Measurements from ENCODE around the gene HES4. TPM values are rescaled to one million over a fixed set of nuclear protein-coding genes. Genes with fewer than 3 reads are reported as not detected.

The HES4 gene
- total and polyA plus RNA-seq, 10 of the 15 experiments (the other 5 are each of a cell fraction or from before 2014, with no cell fraction given) = 0.44 to 1.7 (median 0.85) TPM; not detected in 5

DNA sequence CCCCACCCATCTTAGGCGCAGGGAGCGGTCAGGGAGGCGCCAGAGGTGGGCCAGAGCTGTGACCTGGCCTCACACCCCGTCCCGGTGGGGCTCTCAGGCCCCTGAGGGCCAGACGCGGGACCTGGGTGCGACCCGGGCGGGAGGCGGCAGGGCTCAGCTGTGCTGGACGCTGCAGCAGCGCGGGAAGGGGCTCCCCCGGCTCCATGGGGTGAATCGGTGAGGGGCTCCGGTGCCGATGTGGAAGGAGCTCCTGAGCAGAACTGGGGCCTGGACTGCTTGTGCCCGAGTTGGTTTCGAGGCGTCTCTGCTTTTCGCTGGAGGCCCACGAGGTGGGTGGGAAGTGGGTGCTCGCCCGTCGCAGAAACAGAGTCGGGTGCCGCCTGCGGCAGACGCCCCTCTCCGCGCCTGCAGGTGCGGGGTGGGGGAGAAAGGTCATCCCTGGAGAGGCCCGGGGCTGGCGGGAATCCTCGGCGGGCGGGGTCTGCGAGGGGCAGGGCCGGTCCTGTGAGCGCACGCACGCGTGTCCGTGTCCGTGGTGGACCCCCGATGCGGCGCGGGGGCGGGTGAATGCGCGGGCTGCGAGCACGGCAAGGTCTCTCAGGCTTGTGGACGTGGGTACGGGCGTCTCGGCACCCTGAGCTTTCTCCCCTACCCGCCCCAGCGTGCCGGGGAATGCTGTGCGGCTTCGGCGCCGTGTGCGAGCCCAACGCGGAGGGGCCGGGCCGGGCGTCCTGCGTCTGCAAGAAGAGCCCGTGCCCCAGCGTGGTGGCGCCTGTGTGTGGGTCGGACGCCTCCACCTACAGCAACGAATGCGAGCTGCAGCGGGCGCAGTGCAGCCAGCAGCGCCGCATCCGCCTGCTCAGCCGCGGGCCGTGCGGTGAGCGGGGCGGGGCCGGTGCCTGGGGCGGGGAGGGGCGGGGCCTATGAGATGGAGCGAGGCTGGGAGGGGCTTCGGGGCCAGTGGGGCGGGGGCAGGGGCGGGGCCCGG, 40.4 kb upstream of the HES4 start (continued):
- TF ChIP-seq, protein P1, sequence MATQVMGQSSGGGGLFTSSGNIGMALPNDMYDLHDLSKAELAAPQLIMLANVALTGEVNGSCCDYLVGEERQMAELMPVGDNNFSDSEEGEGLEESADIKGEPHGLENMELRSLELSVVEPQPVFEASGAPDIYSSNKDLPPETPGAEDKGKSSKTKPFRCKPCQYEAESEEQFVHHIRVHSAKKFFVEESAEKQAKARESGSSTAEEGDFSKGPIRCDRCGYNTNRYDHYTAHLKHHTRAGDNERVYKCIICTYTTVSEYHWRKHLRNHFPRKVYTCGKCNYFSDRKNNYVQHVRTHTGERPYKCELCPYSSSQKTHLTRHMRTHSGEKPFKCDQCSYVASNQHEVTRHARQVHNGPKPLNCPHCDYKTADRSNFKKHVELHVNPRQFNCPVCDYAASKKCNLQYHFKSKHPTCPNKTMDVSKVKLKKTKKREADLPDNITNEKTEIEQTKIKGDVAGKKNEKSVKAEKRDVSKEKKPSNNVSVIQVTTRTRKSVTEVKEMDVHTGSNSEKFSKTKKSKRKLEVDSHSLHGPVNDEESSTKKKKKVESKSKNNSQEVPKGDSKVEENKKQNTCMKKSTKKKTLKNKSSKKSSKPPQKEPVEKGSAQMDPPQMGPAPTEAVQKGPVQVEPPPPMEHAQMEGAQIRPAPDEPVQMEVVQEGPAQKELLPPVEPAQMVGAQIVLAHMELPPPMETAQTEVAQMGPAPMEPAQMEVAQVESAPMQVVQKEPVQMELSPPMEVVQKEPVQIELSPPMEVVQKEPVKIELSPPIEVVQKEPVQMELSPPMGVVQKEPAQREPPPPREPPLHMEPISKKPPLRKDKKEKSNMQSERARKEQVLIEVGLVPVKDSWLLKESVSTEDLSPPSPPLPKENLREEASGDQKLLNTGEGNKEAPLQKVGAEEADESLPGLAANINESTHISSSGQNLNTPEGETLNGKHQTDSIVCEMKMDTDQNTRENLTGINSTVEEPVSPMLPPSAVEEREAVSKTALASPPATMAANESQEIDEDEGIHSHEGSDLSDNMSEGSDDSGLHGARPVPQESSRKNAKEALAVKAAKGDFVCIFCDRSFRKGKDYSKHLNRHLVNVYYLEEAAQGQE (IDR thresholded peaks at IDR 0.05; ENCODE audit: low read depth, low read length) = no peak
- TF ChIP-seq, protein P2, sequence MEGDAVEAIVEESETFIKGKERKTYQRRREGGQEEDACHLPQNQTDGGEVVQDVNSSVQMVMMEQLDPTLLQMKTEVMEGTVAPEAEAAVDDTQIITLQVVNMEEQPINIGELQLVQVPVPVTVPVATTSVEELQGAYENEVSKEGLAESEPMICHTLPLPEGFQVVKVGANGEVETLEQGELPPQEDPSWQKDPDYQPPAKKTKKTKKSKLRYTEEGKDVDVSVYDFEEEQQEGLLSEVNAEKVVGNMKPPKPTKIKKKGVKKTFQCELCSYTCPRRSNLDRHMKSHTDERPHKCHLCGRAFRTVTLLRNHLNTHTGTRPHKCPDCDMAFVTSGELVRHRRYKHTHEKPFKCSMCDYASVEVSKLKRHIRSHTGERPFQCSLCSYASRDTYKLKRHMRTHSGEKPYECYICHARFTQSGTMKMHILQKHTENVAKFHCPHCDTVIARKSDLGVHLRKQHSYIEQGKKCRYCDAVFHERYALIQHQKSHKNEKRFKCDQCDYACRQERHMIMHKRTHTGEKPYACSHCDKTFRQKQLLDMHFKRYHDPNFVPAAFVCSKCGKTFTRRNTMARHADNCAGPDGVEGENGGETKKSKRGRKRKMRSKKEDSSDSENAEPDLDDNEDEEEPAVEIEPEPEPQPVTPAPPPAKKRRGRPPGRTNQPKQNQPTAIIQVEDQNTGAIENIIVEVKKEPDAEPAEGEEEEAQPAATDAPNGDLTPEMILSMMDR (IDR thresholded peaks at IDR 0.05 in 2 of 3, conservative IDR thresholded peaks at IDR 0.05 in 1 of 3; ENCODE audit: control insufficient read depth in 2 of 3, extremely low read depth in 1 of 3, insufficient read depth in 1 of 3, low read depth in 3 of 3, low read length in 3 of 3) = peak in 1 of 3 experiments; percentile 14; a peak in 2 of 6 replicates
- TF ChIP-seq NR2C1 (IDR thresholded peaks at IDR 0.05) = no peak
- TF ChIP-seq CBX5 (IDR thresholded peaks at IDR 0.05; ENCODE audit: low read depth) = no peak
- no peak for TF ChIP-seq NFYA (IDR thresholded peaks at IDR 0.05; ENCODE audit: borderline replicate concordance, low read depth, low read length)
- no peak for TF ChIP-seq CBX3 (IDR thresholded peaks at IDR 0.05; ENCODE audit: borderline replicate concordance, low read depth)

All from GM12878 (cell line).